Stomach (tissue), 9 donors: ENCODE results near the gene SPATA6. TPM values are rescaled to one million over a fixed set of nuclear protein-coding genes. Genes with fewer than 3 reads are reported as not detected.
"Not testable (repeated sequence)": the region's sequence is repeated elsewhere in the genome, so short reads cannot be mapped to it uniquely, and the experiment has no call there.

Source experiments
- DNase-seq, 2 donors: peaks; one replicate each; pipeline versions ENCODE4 v3.0.0 to v3.0.0-alpha.2; 2013 to 2019
- H3K27ac ChIP-seq, 5 donors: fragments of 200-600 bp in 4 of 5; sonication (generic) in 4 of 5; one replicate each; pipeline ENCODE4 v1.5.1; 2013 to 2019; ENCODE audit warnings: mild to moderate bottlenecking in 1 of 5, moderate library complexity in 1 of 5
- H3K27me3 ChIP-seq, 3 donors: fragments of 200-600 bp; sonication (generic); one replicate each; pipeline ENCODE4 v1.5.1; 2017 to 2019; ENCODE audit warnings: mixed run types in 1 of 3
- H3K36me3 ChIP-seq, 4 donors: fragments of 200-600 bp; sonication (generic); 1 replicate in 3 of 4; 2 replicates in 1 of 4; pipeline ENCODE4 v1.5.1; 2016 to 2019
- H3K4me1 ChIP-seq, 4 donors: fragments of 200-600 bp; sonication (generic); one replicate each; pipeline ENCODE4 v1.5.1; 2016 to 2019
- H3K4me3 ChIP-seq, 4 donors: fragments of 200-600 bp; sonication (generic) in 3 of 4; one replicate each; pipeline ENCODE4 v1.5.1; 2016 to 2019; ENCODE audit warnings: mild to moderate bottlenecking in 1 of 4
- H3K9me3 ChIP-seq, 4 donors: fragments of 200-600 bp; sonication (generic); one replicate each; pipeline ENCODE4 v1.5.1; 2016 to 2019
- CTCF ChIP-seq, 7 experiments: fragments of 450-650 bp in 4 of 7; fragments of 200-600 bp in 3 of 7; sonication (generic) in 3 of 7; IDR thresholded peaks; one replicate each; pipeline ENCODE4 v1.5.1; 2016 to 2019; ENCODE audit warnings: antibody characterized with exemption in 7 of 7, control low read depth in 2 of 7, mild to moderate bottlenecking in 1 of 7
- EP300 ChIP-seq: sonication (generic); formaldehyde crosslinking; IDR thresholded peaks from one replicate; pipeline ENCODE4 v1.6.1; 2017; ENCODE audit warnings: antibody characterized with exemption
- POLR2A ChIP-seq, 4 donors: fragments of 450-650 bp; IDR thresholded peaks; one replicate each; pipeline ENCODE4 v1.6.1; 2016; ENCODE audit warnings: antibody characterized with exemption in 4 of 4, control low read depth in 2 of 4, mild to moderate bottlenecking in 1 of 4, moderate library complexity in 1 of 4
- POLR2AphosphoS5 ChIP-seq, 3 donors: sonication (generic); formaldehyde crosslinking; IDR thresholded peaks; one replicate each; pipeline ENCODE4 v1.6.1; 2016; ENCODE audit warnings: antibody characterized with exemption in 3 of 3
- WGBS, 5 donors: extraction: QIAGEN DNeasy Blood & Tissue Kit in 3 of 5; methylation state at CpG; one replicate each; pipeline versions ENCODE4 v1.1.5 to v1.1.7; 2013 to 2018; 5-methylcytosine and 5-hydroxymethylcytosine counted together
- intact Hi-C: fragments of 100-400 bp; cut with DNase I; formaldehyde crosslinking; loops from one replicate; pipeline ENCODE4 v1.15.1; 2023; ENCODE audit warnings: low total_unique reads
- polyA plus RNA-seq, 3 donors: library from polyadenylated mRNA; stranded (reverse); fragments of 200-250 nt; gene quantifications; one replicate each; pipeline ENCODE4 v1.2.3, GENCODE V29; 2013
- total RNA-seq, 5 donors: library from RNA; depleted of rRNA; stranded (reverse); fragments of >200 nt; gene quantifications; one replicate each; pipeline versions ENCODE4 v1.1.0 to v1.2.3, GENCODE V29; 2014 to 2016
- donor health status: healthy with polysubstance abuse.
- donor health status: Bipolar disorder and iron deficiency.
- donor health status: healthy.

Gene SPATA6
- total and polyA plus RNA-seq, 8 donors: 3.1 to 59.1 (median 14.9) TPM

GRCh38 chr1:48493041-48493440 lies 21.0 kb upstream of the SPATA6 start:
- H3K4me3 ChIP-seq: no peak overlapping the region
- WGBS, 5 donors: 60 to 75% (median 64%) methylated on average over 5 of the region's 5 CpGs
- intact Hi-C loops: no loop called here
- no peaks in the 10 kb centered on the region for H3K9me3 ChIP-seq
- no peak overlapping the region for H3K27ac ChIP-seq
- no peaks in the 10 kb centered on the region for H3K36me3 ChIP-seq
- TF ChIP-seq EP300 (no peak), POLR2A (IDR thresholded peaks at IDR 0.05) (no peak), POLR2AphosphoS5 (IDR thresholded peaks at IDR 0.05) (no peak), CTCF (IDR thresholded peaks at IDR 0.05) (no peak)
- no peaks in the 10 kb centered on the region for H3K27me3 ChIP-seq
- no peak for DNase-seq
- peaks cover 0 to 16% (median 9%) of the 10 kb centered on the region in 4 donors for H3K4me1 ChIP-seq

- Histone ChIP-seq H3K9me3 (no peaks in the 10 kb centered on the region), H3K4me3 (no peak overlapping the region), H3K4me1 (peaks cover 0 to 15% (median 8%) of the 10 kb centered on the region in 4 donors), H3K36me3 (no peaks in the 10 kb centered on the region), H3K27me3 (no peaks in the 10 kb centered on the region), H3K27ac (no peak overlapping the region)
- TF ChIP-seq CTCF (IDR thresholded peaks at IDR 0.05) (no peak), POLR2A (IDR thresholded peaks at IDR 0.05) (no peak), POLR2AphosphoS5 (IDR thresholded peaks at IDR 0.05) (no peak)
- DNase-seq: peak in 1 of 2 donors; percentile 35
- intact Hi-C loops: no loop called here
These were observed 20.4 kb upstream of the SPATA6 start for GRCh38 chr1:48492392-48492791.

GRCh38 chr1:48488721-48489120 lies 16.7 kb upstream of the SPATA6 start:
- Histone ChIP-seq H3K27ac (no peak overlapping the region), H3K36me3 (no peaks in the 10 kb centered on the region), H3K4me1 (peaks cover 0 to 3% (median under 1%) of the 10 kb centered on the region in 4 donors), H3K4me3 (no peak overlapping the region), H3K9me3 (no peaks in the 10 kb centered on the region), H3K27me3 (no peaks in the 10 kb centered on the region)
- DNase-seq: no peak
- intact Hi-C loops: no loop called here
- TF ChIP-seq EP300: no peak
- no peak for TF ChIP-seq CTCF (IDR thresholded peaks at IDR 0.05)
- no peak for TF ChIP-seq POLR2A (IDR thresholded peaks at IDR 0.05)
- TF ChIP-seq POLR2AphosphoS5 (IDR thresholded peaks at IDR 0.05): no peak
- 60 to 88% (median 69%) methylated on average over 2 of the region's 2 CpGs for WGBS, 5 donors

- Histone ChIP-seq H3K4me3 (no peak overlapping the region), H3K36me3 (no peaks in the 10 kb centered on the region), H3K27me3 (no peaks in the 10 kb centered on the region), H3K9me3 (no peaks in the 10 kb centered on the region), H3K27ac (no peak overlapping the region), H3K4me1 (no peaks in the 10 kb centered on the region)
- DNase-seq: no peak
- intact Hi-C loops: no loop called here
- TF ChIP-seq CTCF (IDR thresholded peaks at IDR 0.05) (no peak), POLR2A (IDR thresholded peaks at IDR 0.05) (no peak), POLR2AphosphoS5 (IDR thresholded peaks at IDR 0.05) (no peak), EP300 (no peak)
These were observed 8.5 kb upstream of the SPATA6 start for GRCh38 chr1:48480504-48480903.

- 42 to 67% (median 57%) methylated on average over 1 to 3 of the region's 4 CpGs; no CpG with 5 or more reads in 1 of the 5 donors for WGBS, 5 donors
- intact Hi-C loops, H3K27ac ChIP-seq: not testable (repeated sequence)
These were observed 8.0 kb upstream of the SPATA6 start for GRCh38 chr1:48480023-48480422.

More at GRCh38 chr1:48480023-48480422, 8.0 kb upstream of the SPATA6 start:
- H3K4me1 ChIP-seq, H3K9me3 ChIP-seq, DNase-seq, H3K4me3 ChIP-seq, H3K36me3 ChIP-seq, H3K27me3 ChIP-seq: not testable (repeated sequence)
